DND-41 (cell line): ENCODE data around the gene MAST3.

Experiments
- ATAC-seq: fragments of 200-7000 bp; cut with Tn5 transposase; 3 replicates; pipeline ENCODE4 v1.9.1; 2021; ENCODE audit warnings: low read depth; ENCODE audit not compliant: insufficient read depth
- DNase-seq: peaks from one replicate; pipeline ENCODE4 v3.0.0-alpha.2; 2020
- H2AFZ ChIP-seq: 2 replicates; pipeline ENCODE4 v1.6.0; 2012; ENCODE audit warnings: low read depth, low read length
- H3K27ac ChIP-seq: 2 replicates; pipeline ENCODE4 v1.5.1; 2012; ENCODE audit warnings: low read length, inconsistent platforms
- H3K27me3 ChIP-seq: fragments of 200-600 bp; sonication (generic); 2 replicates; pipeline ENCODE4 v1.6.0; 2012; ENCODE audit warnings: low read length, mild to moderate bottlenecking, inconsistent platforms; ENCODE audit not compliant: insufficient read depth, poor library complexity
- H3K36me3 ChIP-seq: 2 replicates; pipeline ENCODE4 v1.5.1; 2012; ENCODE audit warnings: low read length, inconsistent platforms; ENCODE audit not compliant: insufficient read depth
- H3K4me1 ChIP-seq: 2 replicates; pipeline ENCODE4 v1.5.1; 2012; ENCODE audit warnings: mild to moderate bottlenecking, low read length; ENCODE audit not compliant: insufficient read depth
- H3K4me2 ChIP-seq: 2 replicates; pipeline ENCODE4 v1.6.0; 2012; ENCODE audit warnings: mild to moderate bottlenecking, moderate library complexity, low read length, inconsistent platforms; ENCODE audit not compliant: insufficient read depth
- H3K4me3 ChIP-seq, 2 experiments: fragments of 200-600 bp in 1 of 2; shearing (Covaris generic) in 1 of 2; 2 replicates each; pipeline ENCODE4 v1.5.1; 2012 to 2016; ENCODE audit warnings: inconsistent platforms in 2 of 2, low read length in 2 of 2, mild to moderate bottlenecking in 2 of 2, low read depth in 1 of 2, moderate library complexity in 1 of 2
- H3K79me2 ChIP-seq: 2 replicates; pipeline ENCODE4 v1.6.0; 2012; ENCODE audit warnings: low read length, inconsistent platforms; ENCODE audit not compliant: insufficient read depth
- H3K9ac ChIP-seq: 2 replicates; pipeline ENCODE4 v1.6.0; 2012; ENCODE audit warnings: low read depth, mild to moderate bottlenecking, inconsistent platforms, low read length, moderate library complexity
- H3K9me3 ChIP-seq: 2 replicates; pipeline ENCODE4 v1.5.1; 2012; ENCODE audit warnings: low read length, moderate library complexity, mild to moderate bottlenecking, inconsistent platforms; ENCODE audit not compliant: insufficient read depth, severe bottlenecking
- H4K20me1 ChIP-seq: 2 replicates; pipeline ENCODE4 v1.6.0; 2012; ENCODE audit warnings: low read length; ENCODE audit not compliant: insufficient read depth
- EZH2 ChIP-seq: IDR thresholded peaks from 3 replicates; pipeline ENCODE4 v1.6.1; 2012; ENCODE audit warnings: borderline replicate concordance, low read depth, mild to moderate bottlenecking, moderate library complexity, low read length, inconsistent platforms; ENCODE audit not compliant: severe bottlenecking
- TF ChIP-seq, protein P1 (sequence below): IDR thresholded peaks from 2 replicates; pipeline ENCODE4 v1.5.1; 2012; ENCODE audit warnings: borderline replicate concordance, low read length, moderate library complexity, mild to moderate bottlenecking; ENCODE audit not compliant: poor library complexity, severe bottlenecking; ENCODE audit errors: extremely low read depth

The MAST3 gene

DNA sequence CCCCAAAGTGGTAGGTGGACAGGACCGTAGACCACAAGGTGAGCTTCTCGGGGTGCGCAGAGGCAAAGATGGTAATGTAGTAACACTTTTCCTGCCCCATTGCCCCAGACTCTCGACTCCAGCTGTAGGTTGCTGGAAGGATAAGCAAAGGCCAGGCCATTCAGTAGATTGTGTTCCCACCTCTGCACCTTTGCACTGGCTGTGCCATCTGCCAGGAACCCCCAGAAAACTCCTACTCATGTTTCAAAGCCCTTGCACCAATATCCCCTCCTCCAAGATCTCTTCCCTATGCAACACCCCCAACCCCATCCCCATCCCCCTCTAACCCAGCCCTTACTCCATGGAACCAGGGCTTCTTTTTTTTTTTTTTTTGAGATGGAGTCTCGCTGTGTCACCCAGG is 29.2 kb upstream of the MAST3 start:
- Histone ChIP-seq H2AFZ (no peak overlapping the region), H3K36me3 (no peaks in the 10 kb centered on the region), H3K27me3 (no peaks in the 10 kb centered on the region)

DNA sequence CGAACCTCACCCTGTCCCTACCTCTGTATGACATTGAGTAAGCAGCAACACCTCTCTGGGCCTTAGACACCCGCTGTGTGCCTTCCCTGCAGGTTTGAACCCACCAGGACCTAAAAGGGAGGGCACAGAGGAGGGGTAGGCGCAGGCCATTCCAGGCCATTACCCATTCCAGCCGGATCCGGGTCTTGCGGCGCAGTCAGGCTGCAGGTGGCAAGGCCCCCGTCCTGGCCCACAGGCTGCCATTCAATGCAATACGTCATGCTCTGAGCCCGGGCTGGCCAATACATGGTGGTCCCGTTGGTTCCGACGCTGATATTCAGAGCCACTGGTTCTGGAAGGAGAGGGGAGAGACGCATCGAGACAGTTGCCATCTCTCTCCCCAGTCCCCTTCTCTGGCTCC is 28.2 kb upstream of the MAST3 start:
- TF ChIP-seq, protein P1, sequence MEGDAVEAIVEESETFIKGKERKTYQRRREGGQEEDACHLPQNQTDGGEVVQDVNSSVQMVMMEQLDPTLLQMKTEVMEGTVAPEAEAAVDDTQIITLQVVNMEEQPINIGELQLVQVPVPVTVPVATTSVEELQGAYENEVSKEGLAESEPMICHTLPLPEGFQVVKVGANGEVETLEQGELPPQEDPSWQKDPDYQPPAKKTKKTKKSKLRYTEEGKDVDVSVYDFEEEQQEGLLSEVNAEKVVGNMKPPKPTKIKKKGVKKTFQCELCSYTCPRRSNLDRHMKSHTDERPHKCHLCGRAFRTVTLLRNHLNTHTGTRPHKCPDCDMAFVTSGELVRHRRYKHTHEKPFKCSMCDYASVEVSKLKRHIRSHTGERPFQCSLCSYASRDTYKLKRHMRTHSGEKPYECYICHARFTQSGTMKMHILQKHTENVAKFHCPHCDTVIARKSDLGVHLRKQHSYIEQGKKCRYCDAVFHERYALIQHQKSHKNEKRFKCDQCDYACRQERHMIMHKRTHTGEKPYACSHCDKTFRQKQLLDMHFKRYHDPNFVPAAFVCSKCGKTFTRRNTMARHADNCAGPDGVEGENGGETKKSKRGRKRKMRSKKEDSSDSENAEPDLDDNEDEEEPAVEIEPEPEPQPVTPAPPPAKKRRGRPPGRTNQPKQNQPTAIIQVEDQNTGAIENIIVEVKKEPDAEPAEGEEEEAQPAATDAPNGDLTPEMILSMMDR = no peak
- no peak for TF ChIP-seq EZH2
- Histone ChIP-seq H4K20me1 (no peaks in the 10 kb centered on the region), H3K4me3 (no peak overlapping the region), H3K4me2 (no peak overlapping the region), H3K79me2 (no peaks in the 10 kb centered on the region), H3K27ac (no peak overlapping the region), H3K36me3 (no peaks in the 10 kb centered on the region), H3K27me3 (no peaks in the 10 kb centered on the region), H3K9ac (no peak overlapping the region), H2AFZ (no peak overlapping the region), H3K4me1 (peaks cover 7% of the 10 kb centered on the region), H3K9me3 (no peaks in the 10 kb centered on the region)
- ATAC-seq = no peak
- DNase-seq = no peak

More for the DNA sequence above, 29.2 kb upstream of the MAST3 start:
- ATAC-seq (no peak), DNase-seq (no peak)
- Histone ChIP-seq H3K79me2 (no peaks in the 10 kb centered on the region), H3K27ac (no peak overlapping the region), H3K9ac (no peak overlapping the region), H3K9me3 (no peaks in the 10 kb centered on the region), H3K4me1 (peaks cover 6% of the 10 kb centered on the region), H3K4me3 (no peak overlapping the region), H3K4me2 (no peak overlapping the region), H4K20me1 (no peaks in the 10 kb centered on the region)
- no peak for TF ChIP-seq EZH2
- TF ChIP-seq, protein P1 = no peak

DNA sequence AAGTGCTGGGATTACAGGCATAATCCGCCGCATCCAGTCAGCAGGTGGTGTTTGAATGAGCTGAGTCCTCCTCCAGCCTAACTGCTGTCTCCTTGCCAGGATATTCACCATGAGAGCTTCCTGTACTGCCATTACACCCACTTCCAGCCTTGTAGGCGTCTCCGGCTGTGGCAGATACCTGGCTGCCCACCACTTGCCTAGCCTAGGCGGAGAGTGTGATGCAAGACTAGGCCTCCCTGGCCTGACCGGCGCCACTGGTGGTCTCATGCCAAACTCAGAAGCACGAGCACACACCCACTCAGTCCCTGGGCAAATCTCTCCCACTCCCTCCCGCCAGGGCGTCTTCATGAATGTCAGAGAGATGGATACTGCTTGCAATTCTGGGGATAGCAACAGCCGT is 27.4 kb upstream of the MAST3 start:
- Histone ChIP-seq H3K4me2 (no peak overlapping the region), H3K27ac (no peak overlapping the region), H3K79me2 (no peaks in the 10 kb centered on the region), H3K9me3 (no peaks in the 10 kb centered on the region), H3K4me3 (no peak overlapping the region), H2AFZ (no peak overlapping the region), H3K9ac (no peak overlapping the region), H4K20me1 (no peaks in the 10 kb centered on the region), H3K36me3 (no peaks in the 10 kb centered on the region), H3K27me3 (no peaks in the 10 kb centered on the region), H3K4me1 (peaks cover 7% of the 10 kb centered on the region)
- no peak for TF ChIP-seq EZH2
- TF ChIP-seq, protein P1 = no peak
- ATAC-seq (no peak), DNase-seq (no peak)

DNA sequence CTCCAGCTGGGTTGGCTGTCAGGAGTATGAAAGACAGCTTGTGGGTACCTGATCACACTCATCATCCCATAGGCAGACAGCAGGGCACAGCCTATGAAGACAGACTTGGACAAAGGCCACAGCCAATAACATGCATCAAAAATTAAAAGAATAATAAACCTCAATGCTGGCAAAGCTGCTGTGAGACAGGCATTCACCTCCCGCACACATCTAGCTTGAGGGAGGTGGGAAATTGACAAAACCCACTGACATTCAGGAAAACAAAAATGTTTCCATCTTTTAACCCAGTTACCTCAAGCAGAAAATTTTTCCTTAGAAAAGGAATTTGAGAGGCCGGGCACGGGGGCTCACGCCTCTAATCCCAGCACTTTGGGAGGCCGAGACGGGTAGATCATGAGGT is 25.2 kb upstream of the MAST3 start:
- TF ChIP-seq, protein P1 = no peak
- no peak for TF ChIP-seq EZH2
- Histone ChIP-seq H2AFZ (no peak overlapping the region), H3K27ac (no peak overlapping the region), H3K79me2 (no peaks in the 10 kb centered on the region), H3K4me1 (peaks cover 7% of the 10 kb centered on the region), H3K9me3 (no peaks in the 10 kb centered on the region), H3K36me3 (no peaks in the 10 kb centered on the region), H3K4me2 (no peak overlapping the region), H4K20me1 (no peaks in the 10 kb centered on the region), H3K27me3 (no peaks in the 10 kb centered on the region), H3K4me3 (no peak overlapping the region), H3K9ac (no peak overlapping the region)
- ATAC-seq (no peak), DNase-seq (no peak)
